Measurements from ENCODE around the gene ANP32A.
A peak's percentile ranks its signal among the peaks of the same experiment; 100 is the strongest.
"Not testable (repeated sequence)": the region's sequence is repeated elsewhere in the genome, so short reads cannot be mapped to it uniquely, and the experiment has no call there.

Gene ANP32A

GRCh38 chr15:68820295-68821189, at the start of gene ANP32A:
Gene ANP32A (minus strand): TSS chr15:68820895. CDS start chr15:68820751, 144 bp downstream.
- peak; percentile 77 for DNase-seq

- DNase-seq = no peak
Observed at GRCh38 chr15:68868296-68868695, 47.6 kb upstream of the ANP32A start.

- no peak for DNase-seq
Observed at GRCh38 chr15:68862415-68862814, 41.7 kb upstream of the ANP32A start.

- DNase-seq = not testable (repeated sequence)
Observed at GRCh38 chr15:68858666-68859065, 38.0 kb upstream of the ANP32A start.

- not testable (repeated sequence) for DNase-seq
Observed at GRCh38 chr15:68857443-68857842, 36.7 kb upstream of the ANP32A start.

GRCh38 chr15:68852461-68852860, 31.8 kb upstream of the ANP32A start:
- DNase-seq = no peak

- DNase-seq = no peak
Observed at GRCh38 chr15:68851971-68852370, 31.3 kb upstream of the ANP32A start.

- DNase-seq = no peak
Observed at GRCh38 chr15:68849497-68849896, 28.8 kb upstream of the ANP32A start.

- DNase-seq = no peak
Observed at GRCh38 chr15:68846851-68847439, 26.2 kb upstream of the ANP32A start.

GRCh38 chr15:68844856-68845550, 24.3 kb upstream of the ANP32A start:
- DNase-seq = no peak

- no peak for DNase-seq
Observed at GRCh38 chr15:68843425-68844311, 23.0 kb upstream of the ANP32A start.

GRCh38 chr15:68842958-68843357, 22.3 kb upstream of the ANP32A start:
- no peak for DNase-seq

- no peak for DNase-seq
Observed at GRCh38 chr15:68834346-68834745, 13.7 kb upstream of the ANP32A start.

- DNase-seq = no peak
Observed at GRCh38 chr15:68833700-68834331, 13.1 kb upstream of the ANP32A start.

GRCh38 chr15:68830141-68830785, 9.6 kb upstream of the ANP32A start:
- DNase-seq = no peak

- no peak for DNase-seq
Observed at GRCh38 chr15:68829068-68829467, 8.4 kb upstream of the ANP32A start.

GRCh38 chr15:68823561-68823960, 2.9 kb upstream of the ANP32A start:
- DNase-seq = no peak

GRCh38 chr15:68822818-68823217, 2.1 kb upstream of the ANP32A start:
- no peak for DNase-seq

GRCh38 chr15:68821841-68822381, 1.2 kb upstream of the ANP32A start:
- no peak for DNase-seq

GRCh38 chr15:68821190-68821840, 620 bp upstream of the ANP32A start:
- no peak for DNase-seq

Data from SHP77 treated with DMSO at 0.1 percent for 48 hours (cell line).